GM12891 (cell line): ENCODE data around the gene MLH1.
"Not testable (repeated sequence)": the region's sequence is repeated elsewhere in the genome, so short reads cannot be mapped to it uniquely, and the experiment has no call there.

Source experiments
- DNase-seq: peaks from one replicate; pipeline ENCODE4 v3.0.0; 2011; ENCODE audit warnings: low spot score; ENCODE audit not compliant: insufficient read length
- FAIRE-seq: peaks from 2 replicates; lab custom pipeline; 2011; peaks lifted over from hg19 to GRCh38; lab: Jason Lieb, UNC
- PAX5 ChIP-seq: IDR thresholded peaks from 2 replicates; pipeline ENCODE4 v1.6.1; 2011; ENCODE audit warnings: low read length, moderate library complexity, mild to moderate bottlenecking; ENCODE audit not compliant: insufficient read depth, severe bottlenecking
- POLR2A ChIP-seq: IDR thresholded peaks from 2 replicates; pipeline ENCODE4 v1.6.1; 2011; ENCODE audit warnings: low read depth, low read length, control low read depth
- POLR2AphosphoS5 ChIP-seq: IDR thresholded peaks from 2 replicates; pipeline ENCODE4 v1.6.1; 2011; ENCODE audit warnings: low read depth, low read length, control low read depth
- POU2F2 ChIP-seq: IDR thresholded peaks from 2 replicates; pipeline ENCODE4 v1.6.1; 2011; ENCODE audit warnings: low read depth, mild to moderate bottlenecking, control low read depth, low read length, moderate library complexity
- SPI1 ChIP-seq: IDR thresholded peaks from 2 replicates; pipeline ENCODE4 v1.6.1; 2011; ENCODE audit warnings: low read depth, low read length, control low read depth
- TAF1 ChIP-seq: IDR thresholded peaks from 2 replicates; pipeline ENCODE4 v1.6.1; 2011; ENCODE audit warnings: low read depth, low read length, control low read depth

MLH1 gene

GRCh38 chr3:37052860-37053259, 59.5 kb downstream of the MLH1 start:
- FAIRE-seq (no peak), DNase-seq (no peak)
- TF ChIP-seq PAX5 (no peak), POLR2A (no peak), TAF1 (no peak), SPI1 (no peak), POU2F2 (no peak), POLR2AphosphoS5 (no peak)

GRCh38 chr3:37053337-37053736, 60.0 kb downstream of the MLH1 start:
- no peak for FAIRE-seq
- DNase-seq = no peak
- TF ChIP-seq PAX5 (no peak), POU2F2 (no peak), SPI1 (no peak), POLR2AphosphoS5 (no peak)

GRCh38 chr3:37053753-37054152, 60.4 kb downstream of the MLH1 start:
- FAIRE-seq = no peak
- TF ChIP-seq TAF1 (no peak), SPI1 (no peak), POLR2AphosphoS5 (no peak), POLR2A (no peak), POU2F2 (no peak), PAX5 (no peak)
- DNase-seq = no peak

GRCh38 chr3:37054370-37054769, 61.1 kb downstream of the MLH1 start:
- FAIRE-seq (no peak), DNase-seq (peak; percentile 15)

GRCh38 chr3:37055077-37055476, 61.8 kb downstream of the MLH1 start:
- DNase-seq, FAIRE-seq: not testable (repeated sequence)

More at GRCh38 chr3:37054370-37054769, 61.1 kb downstream of the MLH1 start:
- TF ChIP-seq POU2F2 (no peak), TAF1 (no peak), SPI1 (no peak), PAX5 (no peak), POLR2A (no peak), POLR2AphosphoS5 (no peak)

- DNase-seq = no peak
- no peak for FAIRE-seq
- no peak for TF ChIP-seq POLR2A
Measured at GRCh38 chr3:37056826-37057225, 63.5 kb downstream of the MLH1 start.

- TF ChIP-seq SPI1 = no peak
- TF ChIP-seq POLR2A = no peak
- no peak for TF ChIP-seq PAX5
- TF ChIP-seq TAF1 = no peak
- no peak for FAIRE-seq
- DNase-seq = no peak
Measured at GRCh38 chr3:37058117-37058516, 64.8 kb downstream of the MLH1 start.

- no peak for FAIRE-seq
- no peak for DNase-seq
- TF ChIP-seq PAX5 = no peak
- TF ChIP-seq TAF1 = no peak
- TF ChIP-seq POLR2A = no peak
- TF ChIP-seq POU2F2 = no peak
- no peak for TF ChIP-seq SPI1
- TF ChIP-seq POLR2AphosphoS5 = no peak
Measured at GRCh38 chr3:37064747-37065146, 71.4 kb downstream of the MLH1 start.

- no peak for TF ChIP-seq SPI1
- no peak for TF ChIP-seq POLR2A
- TF ChIP-seq POU2F2 = no peak
- TF ChIP-seq TAF1 = no peak
- no peak for TF ChIP-seq POLR2AphosphoS5
- no peak for TF ChIP-seq PAX5
- FAIRE-seq (no peak), DNase-seq (no peak)
Measured at GRCh38 chr3:37067577-37067976, 74.3 kb downstream of the MLH1 start.

GRCh38 chr3:37068031-37068430, 74.7 kb downstream of the MLH1 start:
- TF ChIP-seq POU2F2 = no peak
- TF ChIP-seq POLR2A = no peak
- TF ChIP-seq SPI1 = no peak
- FAIRE-seq (peak; percentile 16), DNase-seq (no peak)

GRCh38 chr3:37071921-37072320, 78.6 kb downstream of the MLH1 start:
- TF ChIP-seq POLR2A (no peak), TAF1 (no peak), SPI1 (no peak), POU2F2 (no peak), PAX5 (no peak)
- FAIRE-seq = no peak
- DNase-seq = no peak
